Keratinocyte (primary cell): Measurements from ENCODE around the gene NOS1AP.

Experiments
- EZH2 ChIP-seq: IDR thresholded peaks from one replicate; pipeline ENCODE4 v1.6.1; 2012; ENCODE audit warnings: inconsistent platforms, mild to moderate bottlenecking, low read length, moderate library complexity
- TF ChIP-seq, protein P1 (sequence below), 3 experiments: IDR thresholded peaks in 1 of 3; conservative IDR thresholded peaks in 1 of 3; optimal IDR thresholded peaks in 1 of 3; 2 replicates in 2 of 3; 3 replicates in 1 of 3; pipeline versions ENCODE3 to v1.5.1; 2011; ENCODE audit warnings: low read length in 3 of 3, mild to moderate bottlenecking in 3 of 3, moderate library complexity in 2 of 3, control low read depth in 1 of 3, inconsistent platforms in 1 of 3; ENCODE audit not compliant: insufficient read depth in 2 of 3; ENCODE audit errors: extremely low read depth in 1 of 3

DNA sequence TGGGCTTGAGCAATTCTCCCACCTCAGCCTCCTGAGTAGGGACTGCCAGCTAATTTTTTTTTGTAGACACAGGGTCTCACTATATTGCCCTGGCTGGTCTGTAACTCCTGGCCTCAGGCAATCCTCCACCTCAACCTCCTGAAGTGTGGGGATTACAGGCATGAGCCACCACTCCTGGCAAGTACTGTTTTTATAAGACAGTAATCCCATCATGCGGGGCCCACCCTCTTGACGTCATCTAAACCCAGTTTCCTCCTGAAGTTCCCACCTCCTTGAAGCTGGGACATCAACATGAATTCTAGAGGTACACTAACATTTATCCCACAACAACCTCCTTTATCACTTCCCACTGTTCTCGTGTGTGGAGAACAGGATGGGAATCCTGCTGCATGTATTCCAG lies 202.5 kb downstream of the NOS1AP start:
- TF ChIP-seq, protein P1, sequence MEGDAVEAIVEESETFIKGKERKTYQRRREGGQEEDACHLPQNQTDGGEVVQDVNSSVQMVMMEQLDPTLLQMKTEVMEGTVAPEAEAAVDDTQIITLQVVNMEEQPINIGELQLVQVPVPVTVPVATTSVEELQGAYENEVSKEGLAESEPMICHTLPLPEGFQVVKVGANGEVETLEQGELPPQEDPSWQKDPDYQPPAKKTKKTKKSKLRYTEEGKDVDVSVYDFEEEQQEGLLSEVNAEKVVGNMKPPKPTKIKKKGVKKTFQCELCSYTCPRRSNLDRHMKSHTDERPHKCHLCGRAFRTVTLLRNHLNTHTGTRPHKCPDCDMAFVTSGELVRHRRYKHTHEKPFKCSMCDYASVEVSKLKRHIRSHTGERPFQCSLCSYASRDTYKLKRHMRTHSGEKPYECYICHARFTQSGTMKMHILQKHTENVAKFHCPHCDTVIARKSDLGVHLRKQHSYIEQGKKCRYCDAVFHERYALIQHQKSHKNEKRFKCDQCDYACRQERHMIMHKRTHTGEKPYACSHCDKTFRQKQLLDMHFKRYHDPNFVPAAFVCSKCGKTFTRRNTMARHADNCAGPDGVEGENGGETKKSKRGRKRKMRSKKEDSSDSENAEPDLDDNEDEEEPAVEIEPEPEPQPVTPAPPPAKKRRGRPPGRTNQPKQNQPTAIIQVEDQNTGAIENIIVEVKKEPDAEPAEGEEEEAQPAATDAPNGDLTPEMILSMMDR (optimal IDR thresholded peaks at IDR 0.05 in 1 of 3, IDR thresholded peaks at IDR 0.05 in 1 of 3, conservative IDR thresholded peaks at IDR 0.05 in 1 of 3; ENCODE audit: extremely low read depth in 1 of 3, insufficient read depth in 2 of 3, low read length in 3 of 3), result no peak
- no peak for TF ChIP-seq EZH2
